T-helper 2 cell treated with Interferon-gamma antibody and Interleukin-4, amounts not matched to agents 5 μg/mL and 100 μg/mL, for 36 hours (primary cell): Measurements from ENCODE around the gene OGFOD3.
A peak's percentile ranks its signal among the peaks of the same experiment; 100 is the strongest.
"Not testable (repeated sequence)": the region's sequence is repeated elsewhere in the genome, so short reads cannot be mapped to it uniquely, and the experiment has no call there.

Experiments
- DNase-seq: peaks from one replicate; pipeline ENCODE4 v3.0.0; 2021; ENCODE audit warnings: low spot score
- H3K27ac Mint-ChIP-seq: one replicate; pipeline ENCODE4 v1.8.0; 2021; ENCODE audit warnings: mild to moderate bottlenecking, mixed read lengths
- H3K27me3 Mint-ChIP-seq: one replicate; pipeline ENCODE4 v1.8.0; 2021; ENCODE audit warnings: low read depth, mixed read lengths
- H3K36me3 Mint-ChIP-seq: one replicate; pipeline ENCODE4 v1.8.0; 2021; ENCODE audit warnings: low read depth, mixed read lengths
- H3K4me1 Mint-ChIP-seq: one replicate; pipeline ENCODE4 v1.8.0; 2021; ENCODE audit warnings: low read depth, mixed read lengths
- H3K4me3 Mint-ChIP-seq: one replicate; pipeline ENCODE4 v1.8.0; 2022; ENCODE audit warnings: mild to moderate bottlenecking, moderate library complexity, mixed read lengths
- H3K9me3 Mint-ChIP-seq: one replicate; pipeline ENCODE4 v1.8.0; 2021; ENCODE audit warnings: mixed read lengths

OGFOD3 gene

DNA sequence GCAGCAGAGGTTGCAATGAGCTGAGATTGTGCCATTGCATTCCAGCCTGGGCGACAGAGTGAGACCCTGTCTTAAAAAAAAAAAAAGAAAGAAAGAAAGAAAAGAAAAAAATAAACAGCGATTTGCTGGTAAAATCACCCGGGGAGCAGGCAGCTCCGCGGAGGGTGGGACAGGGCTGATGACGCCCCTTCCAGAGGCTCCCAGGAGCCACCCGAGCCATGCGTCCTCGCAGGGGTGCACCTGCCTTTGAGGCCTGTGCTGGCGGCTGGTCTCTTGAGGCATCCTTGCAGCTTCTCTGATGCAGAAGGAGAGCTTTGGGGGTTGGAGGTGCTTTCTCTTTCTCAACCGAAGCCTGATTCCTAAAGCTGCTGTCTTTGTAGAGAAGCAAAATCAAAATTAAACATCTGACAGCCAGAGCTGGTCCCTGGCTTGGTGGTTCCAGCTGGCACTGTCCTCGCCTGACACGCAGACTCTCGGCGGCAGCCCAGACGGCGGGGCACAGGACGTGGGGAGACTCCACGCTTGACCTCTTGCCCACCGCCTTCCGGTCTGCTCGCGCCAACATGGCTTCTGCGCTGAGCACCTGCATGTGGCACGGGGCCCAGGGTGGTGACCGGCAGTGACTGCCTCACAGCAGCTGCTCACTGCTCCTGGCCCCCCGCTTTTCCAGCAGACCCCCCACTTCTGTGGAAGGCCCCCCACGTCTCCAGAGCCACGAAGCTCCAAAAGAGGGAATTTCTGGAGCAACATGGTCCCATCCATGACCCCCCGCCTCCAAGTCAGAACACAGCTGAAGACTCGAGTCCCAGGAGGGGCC is 40.3 kb downstream of the OGFOD3 start:
- no peaks in the 10 kb centered on the region for H3K9me3 Mint-ChIP-seq
- peaks cover 27% of the 10 kb centered on the region for H3K27me3 Mint-ChIP-seq
- no peak overlapping the region for H3K27ac Mint-ChIP-seq
- H3K4me1 Mint-ChIP-seq, result no peaks in the 10 kb centered on the region
- H3K4me3 Mint-ChIP-seq, result no peak overlapping the region
- no peak for DNase-seq
- H3K36me3 Mint-ChIP-seq, result no peaks in the 10 kb centered on the region

DNA sequence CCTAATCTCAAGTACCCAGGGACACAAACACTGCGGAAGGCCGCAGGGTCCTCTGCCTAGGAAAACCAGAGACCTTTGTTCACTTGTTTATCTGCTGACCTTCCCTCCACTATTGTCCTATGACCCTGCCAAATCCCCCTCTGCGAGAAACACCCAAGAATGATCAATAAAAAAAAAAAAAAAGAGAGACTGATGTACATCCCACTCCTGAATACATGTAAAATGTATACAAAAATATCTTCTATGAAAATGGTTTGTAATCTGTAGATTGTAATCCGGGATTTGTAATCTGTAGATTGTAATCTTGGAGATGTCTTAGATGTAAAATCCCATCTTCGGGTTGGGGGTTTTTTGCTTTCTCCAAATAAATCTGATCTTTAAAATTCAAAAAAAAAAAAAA is 41.1 kb downstream of the OGFOD3 start:
- H3K36me3 Mint-ChIP-seq, H3K9me3 Mint-ChIP-seq, H3K27ac Mint-ChIP-seq, H3K4me1 Mint-ChIP-seq, DNase-seq, H3K4me3 Mint-ChIP-seq: not testable (repeated sequence)
- peaks cover 35% of the 10 kb centered on the region for H3K27me3 Mint-ChIP-seq

DNA sequence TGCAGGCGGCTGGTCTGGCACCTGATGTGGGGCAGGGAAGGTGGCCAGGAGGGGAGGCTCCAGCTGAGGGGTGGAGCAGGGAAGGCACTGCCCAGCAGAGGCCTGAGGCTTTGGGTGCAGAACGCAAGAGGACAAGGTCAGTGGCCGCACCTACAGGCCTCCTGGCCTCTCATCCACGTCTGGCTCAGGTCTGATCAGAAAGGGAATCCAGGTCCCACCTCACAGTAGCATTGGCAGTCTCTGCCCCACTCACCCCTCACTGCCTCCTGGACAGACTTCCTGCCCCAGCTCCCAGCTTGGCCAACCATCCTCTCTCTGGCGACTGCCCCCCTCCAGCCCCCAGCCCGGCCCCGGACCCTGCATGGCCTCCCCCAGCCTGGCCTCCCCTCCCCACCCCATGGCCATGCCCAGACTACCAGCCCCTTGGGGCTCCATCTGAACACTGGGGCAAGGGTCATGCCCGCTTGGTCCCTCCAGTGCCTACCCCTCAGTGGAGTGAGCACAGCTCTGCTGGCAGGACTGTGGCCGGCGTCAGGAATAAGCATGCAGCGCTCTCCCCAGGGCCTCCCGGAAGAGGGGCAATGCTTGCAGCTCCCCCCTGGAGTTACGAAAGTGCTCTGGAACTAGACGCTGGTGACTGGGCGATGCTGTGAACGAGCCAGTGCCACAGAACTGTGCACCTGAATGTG is 42.2 kb downstream of the OGFOD3 start:
- no peaks in the 10 kb centered on the region for H3K36me3 Mint-ChIP-seq
- H3K27ac Mint-ChIP-seq, result no peak overlapping the region
- DNase-seq, result no peak
- peaks cover 37% of the 10 kb centered on the region for H3K27me3 Mint-ChIP-seq
- no peaks in the 10 kb centered on the region for H3K9me3 Mint-ChIP-seq
- H3K4me3 Mint-ChIP-seq, result no peak overlapping the region
- H3K4me1 Mint-ChIP-seq, result peaks cover 2% of the 10 kb centered on the region

DNA sequence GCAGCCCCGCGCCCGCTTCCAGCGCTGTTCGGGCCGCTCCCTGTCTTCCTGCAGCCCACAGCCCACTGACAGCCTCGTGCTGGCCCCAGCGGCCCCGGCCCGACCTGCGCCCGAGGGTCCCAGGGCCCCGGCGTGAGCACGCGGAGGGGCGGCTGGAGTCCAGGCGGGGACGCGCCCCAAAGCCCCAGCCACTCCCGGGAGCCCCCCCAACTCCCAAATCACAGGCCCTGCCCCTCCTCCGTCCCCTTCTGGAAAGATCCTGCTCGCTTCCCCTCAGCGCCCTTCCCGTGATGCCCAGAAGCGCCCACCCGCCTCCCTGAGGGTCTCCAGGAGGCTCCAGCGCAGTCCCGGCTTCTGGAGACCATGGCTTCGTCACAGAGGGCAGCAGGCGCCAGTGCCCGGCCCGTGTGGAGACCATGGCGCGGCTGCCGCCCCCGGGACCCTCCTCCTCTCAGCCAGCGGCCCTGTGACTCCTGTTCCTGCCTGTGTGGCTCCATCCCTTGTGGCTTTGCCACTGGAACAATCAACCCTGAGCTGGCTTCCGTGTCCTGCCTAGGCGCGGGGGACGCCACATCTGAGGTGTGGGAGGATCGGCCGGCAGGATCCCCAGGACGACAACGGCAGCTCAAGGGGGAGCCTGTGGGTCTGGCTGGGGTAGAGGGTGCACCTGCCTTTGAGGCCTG is 42.9 kb downstream of the OGFOD3 start:
- Mint-ChIP-seq H3K27ac (no peak overlapping the region), H3K4me1 (peaks cover 7% of the 10 kb centered on the region), H3K27me3 (peaks cover 42% of the 10 kb centered on the region), H3K36me3 (no peaks in the 10 kb centered on the region), H3K4me3 (no peak overlapping the region), H3K9me3 (no peaks in the 10 kb centered on the region)
- no peak for DNase-seq

DNA sequence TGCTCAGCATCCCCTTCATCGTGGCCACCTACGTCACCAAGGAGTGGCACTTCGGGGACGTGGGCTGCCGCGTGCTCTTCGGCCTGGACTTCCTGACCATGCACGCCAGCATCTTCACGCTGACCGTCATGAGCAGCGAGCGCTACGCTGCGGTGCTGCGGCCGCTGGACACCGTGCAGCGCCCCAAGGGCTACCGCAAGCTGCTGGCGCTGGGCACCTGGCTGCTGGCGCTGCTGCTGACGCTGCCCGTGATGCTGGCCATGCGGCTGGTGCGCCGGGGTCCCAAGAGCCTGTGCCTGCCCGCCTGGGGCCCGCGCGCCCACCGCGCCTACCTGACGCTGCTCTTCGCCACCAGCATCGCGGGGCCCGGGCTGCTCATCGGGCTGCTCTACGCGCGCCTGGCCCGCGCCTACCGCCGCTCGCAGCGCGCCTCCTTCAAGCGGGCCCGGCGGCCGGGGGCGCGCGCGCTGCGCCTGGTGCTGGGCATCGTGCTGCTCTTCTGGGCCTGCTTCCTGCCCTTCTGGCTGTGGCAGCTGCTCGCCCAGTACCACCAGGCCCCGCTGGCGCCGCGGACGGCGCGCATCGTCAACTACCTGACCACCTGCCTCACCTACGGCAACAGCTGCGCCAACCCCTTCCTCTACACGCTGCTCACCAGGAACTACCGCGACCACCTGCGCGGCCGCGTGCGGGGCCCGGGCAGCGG is 43.6 kb downstream of the OGFOD3 start:
- DNase-seq, result no peak
- no peak overlapping the region for H3K4me3 Mint-ChIP-seq
- H3K36me3 Mint-ChIP-seq, result no peaks in the 10 kb centered on the region
- H3K27me3 Mint-ChIP-seq, result peaks cover 41% of the 10 kb centered on the region
- no peaks in the 10 kb centered on the region for H3K9me3 Mint-ChIP-seq
- H3K27ac Mint-ChIP-seq, result no peak overlapping the region
- H3K4me1 Mint-ChIP-seq, result peaks cover 10% of the 10 kb centered on the region

DNA sequence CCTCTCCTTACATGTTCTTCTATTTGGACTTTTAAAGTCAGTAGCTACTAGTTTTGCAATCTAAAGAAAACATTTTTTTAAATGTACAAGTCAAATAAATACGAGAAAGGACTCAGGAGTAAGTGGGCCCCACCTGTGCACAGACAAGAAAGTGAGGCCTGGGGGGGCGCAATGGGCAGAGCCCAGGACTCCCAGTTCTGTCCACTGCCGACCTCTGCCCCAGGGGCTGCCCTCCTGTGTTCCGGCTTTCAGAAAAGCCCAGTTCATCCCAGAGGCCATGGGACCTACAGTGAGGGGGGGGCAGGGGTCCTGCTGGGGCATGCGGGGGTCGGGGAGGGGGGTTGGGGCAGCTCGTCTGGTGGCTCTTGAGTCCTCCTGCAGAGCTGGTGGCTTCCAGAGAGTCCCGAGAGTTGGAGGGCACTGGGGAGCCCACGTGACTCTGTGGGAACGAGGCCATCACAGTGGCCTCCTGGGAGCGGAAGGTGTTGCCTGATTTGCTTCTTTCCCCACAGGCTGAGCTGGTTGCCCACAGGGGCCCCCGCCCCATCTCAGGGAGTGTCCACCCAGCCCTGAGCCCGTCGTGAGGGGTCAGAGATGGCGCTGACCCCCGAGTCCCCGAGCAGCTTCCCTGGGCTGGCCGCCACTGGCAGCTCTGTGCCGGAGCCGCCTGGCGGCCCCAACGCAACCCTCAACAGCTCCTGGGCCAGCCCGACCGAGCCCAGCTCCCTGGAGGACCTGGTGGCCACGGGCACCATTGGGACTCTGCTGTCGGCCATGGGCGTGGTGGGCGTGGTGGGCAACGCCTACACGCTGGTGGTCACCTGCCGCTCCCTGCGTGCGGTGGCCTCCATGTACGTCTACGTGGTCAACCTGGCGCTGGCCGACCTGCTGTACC is 44.4 kb downstream of the OGFOD3 start:
- H3K27me3 Mint-ChIP-seq, result peaks cover 47% of the 10 kb centered on the region
- no peaks in the 10 kb centered on the region for H3K9me3 Mint-ChIP-seq
- H3K27ac Mint-ChIP-seq, result no peak overlapping the region
- H3K4me3 Mint-ChIP-seq, result no peak overlapping the region
- H3K36me3 Mint-ChIP-seq, result no peaks in the 10 kb centered on the region
- no peak for DNase-seq
- peaks cover 10% of the 10 kb centered on the region for H3K4me1 Mint-ChIP-seq

DNA sequence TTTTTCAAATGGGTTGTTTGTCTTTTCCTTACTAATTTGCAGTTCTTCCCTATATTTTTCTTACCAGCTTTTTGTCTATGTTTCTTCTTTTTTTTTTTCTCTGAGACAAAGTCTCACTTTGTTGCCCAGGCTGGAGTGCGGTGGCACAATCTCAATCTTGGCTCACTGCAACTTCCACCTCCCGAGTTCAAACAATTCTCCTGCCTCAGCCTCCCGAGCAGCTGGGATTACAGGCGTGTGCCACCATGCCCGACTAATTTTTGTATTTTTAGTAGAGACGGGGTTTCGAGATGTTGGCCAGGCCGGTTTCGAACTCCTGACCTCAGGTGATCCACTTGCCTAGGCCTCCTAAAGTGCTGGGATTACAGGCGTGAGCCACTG is 45.3 kb downstream of the OGFOD3 start:
- H3K4me3 Mint-ChIP-seq, H3K36me3 Mint-ChIP-seq, DNase-seq, H3K9me3 Mint-ChIP-seq, H3K4me1 Mint-ChIP-seq: not testable (repeated sequence)
- peak overlapping the region; percentile 15 for H3K27ac Mint-ChIP-seq
- H3K27me3 Mint-ChIP-seq, result peaks cover 47% of the 10 kb centered on the region

DNA sequence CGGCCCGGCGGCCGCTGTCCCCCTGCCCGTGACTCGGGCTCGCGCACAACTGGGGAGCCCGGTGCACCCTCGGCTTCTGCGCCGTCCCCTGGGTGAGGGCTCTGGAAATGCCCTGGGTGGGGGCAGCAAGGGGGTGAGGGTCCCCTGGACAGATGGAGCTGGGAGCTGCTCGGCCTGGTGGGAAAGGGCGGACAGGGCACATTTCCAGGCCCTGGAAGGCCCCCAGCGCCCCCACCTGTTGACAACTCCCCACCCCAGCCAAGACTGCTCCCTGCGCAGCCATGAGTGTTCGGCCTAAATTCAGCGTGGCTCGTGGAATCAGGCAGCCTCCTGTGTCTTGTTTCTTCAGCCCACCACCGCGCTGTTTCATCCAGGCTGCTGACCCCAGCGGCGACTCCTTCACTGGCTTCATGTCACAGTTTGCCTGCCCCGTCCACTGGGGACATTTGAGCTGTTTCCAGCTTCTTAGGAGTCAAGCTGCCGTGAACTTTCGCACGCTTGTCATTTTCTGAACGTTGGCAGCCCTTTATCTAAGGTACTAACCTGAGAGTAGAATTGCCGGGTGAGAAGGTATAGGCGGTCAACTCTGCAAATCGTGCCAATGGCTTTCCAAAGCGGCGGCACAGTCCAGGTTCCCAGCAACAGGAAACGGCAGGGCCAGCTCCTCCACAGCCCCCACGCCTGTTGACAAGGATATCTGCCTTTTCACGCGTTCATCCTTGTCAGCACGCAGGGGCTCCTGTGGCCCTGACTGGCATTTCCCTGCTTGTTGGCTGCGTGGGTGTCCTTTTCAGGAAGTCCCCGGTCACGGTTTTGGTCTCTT is 45.9 kb downstream of the OGFOD3 start:
- H3K36me3 Mint-ChIP-seq, result no peaks in the 10 kb centered on the region
- H3K4me3 Mint-ChIP-seq, result no peak overlapping the region
- no peak for DNase-seq
- no peaks in the 10 kb centered on the region for H3K9me3 Mint-ChIP-seq
- H3K4me1 Mint-ChIP-seq, result peaks cover 10% of the 10 kb centered on the region
- H3K27ac Mint-ChIP-seq, result peak overlapping the region; percentile 15
- H3K27me3 Mint-ChIP-seq, result peaks cover 52% of the 10 kb centered on the region

DNA sequence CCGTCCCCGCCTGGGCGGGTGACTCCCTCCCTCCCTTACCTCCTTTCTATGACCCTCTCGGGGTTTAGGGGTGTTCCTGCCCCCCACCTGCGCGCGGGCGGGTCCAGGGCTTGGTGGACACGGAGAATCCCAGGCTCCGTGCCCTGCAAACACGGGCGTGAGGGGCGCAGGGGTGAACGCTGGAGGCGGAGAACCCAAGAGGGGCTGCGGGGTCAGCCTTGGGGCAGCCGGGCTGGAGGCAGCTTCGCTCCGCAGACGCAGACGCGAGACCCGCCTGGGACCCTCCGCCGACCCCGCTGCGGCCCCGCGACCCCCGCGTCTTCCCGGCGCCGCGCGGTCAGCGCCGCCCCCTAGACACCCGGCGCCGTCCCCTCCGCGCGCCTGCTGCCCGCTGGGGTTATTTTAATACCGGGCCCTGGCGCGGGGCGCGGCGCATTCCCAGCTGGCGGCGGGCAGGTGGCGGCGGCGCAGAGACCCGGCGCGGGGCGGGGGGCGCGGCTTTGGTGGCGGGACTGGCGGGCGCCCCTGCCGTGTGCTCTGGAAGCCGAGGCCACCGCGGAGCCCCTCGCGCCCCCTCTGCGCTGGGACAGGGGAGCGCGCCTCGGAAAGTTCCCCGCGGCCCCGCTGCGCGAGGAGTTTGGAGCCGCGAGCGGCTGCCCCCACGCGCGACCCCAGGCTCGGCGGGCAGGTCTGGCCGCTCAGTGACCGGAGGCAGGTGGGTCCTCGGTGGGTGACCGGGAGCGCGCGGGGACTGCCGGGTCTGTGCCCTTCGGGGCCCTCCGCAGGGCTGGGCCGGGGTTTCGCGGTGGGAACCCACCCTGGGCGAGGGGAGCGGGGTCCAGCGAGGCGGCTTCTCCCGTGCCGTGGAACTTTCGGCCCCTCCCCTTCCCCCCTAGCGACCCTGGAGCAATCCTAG is 46.8 kb downstream of the OGFOD3 start, which contains the start of gene UTS2R:
UTS2R (plus strand) TSS at position 433 of the 916 bp plus-strand sequence. CDS start 2,560 bp downstream, outside the sequence.
- Mint-ChIP-seq H3K27ac (no peak within 1 kb of the TSS), H3K27me3 (peaks cover 52% of the 10 kb centered on the region), H3K4me3 (peak within 1 kb of the TSS; percentile 69), H3K36me3 (no peaks in the 10 kb centered on the region), H3K9me3 (no peaks in the 10 kb centered on the region), H3K4me1 (peaks cover 10% of the 10 kb centered on the region)
- no peak for DNase-seq

DNA sequence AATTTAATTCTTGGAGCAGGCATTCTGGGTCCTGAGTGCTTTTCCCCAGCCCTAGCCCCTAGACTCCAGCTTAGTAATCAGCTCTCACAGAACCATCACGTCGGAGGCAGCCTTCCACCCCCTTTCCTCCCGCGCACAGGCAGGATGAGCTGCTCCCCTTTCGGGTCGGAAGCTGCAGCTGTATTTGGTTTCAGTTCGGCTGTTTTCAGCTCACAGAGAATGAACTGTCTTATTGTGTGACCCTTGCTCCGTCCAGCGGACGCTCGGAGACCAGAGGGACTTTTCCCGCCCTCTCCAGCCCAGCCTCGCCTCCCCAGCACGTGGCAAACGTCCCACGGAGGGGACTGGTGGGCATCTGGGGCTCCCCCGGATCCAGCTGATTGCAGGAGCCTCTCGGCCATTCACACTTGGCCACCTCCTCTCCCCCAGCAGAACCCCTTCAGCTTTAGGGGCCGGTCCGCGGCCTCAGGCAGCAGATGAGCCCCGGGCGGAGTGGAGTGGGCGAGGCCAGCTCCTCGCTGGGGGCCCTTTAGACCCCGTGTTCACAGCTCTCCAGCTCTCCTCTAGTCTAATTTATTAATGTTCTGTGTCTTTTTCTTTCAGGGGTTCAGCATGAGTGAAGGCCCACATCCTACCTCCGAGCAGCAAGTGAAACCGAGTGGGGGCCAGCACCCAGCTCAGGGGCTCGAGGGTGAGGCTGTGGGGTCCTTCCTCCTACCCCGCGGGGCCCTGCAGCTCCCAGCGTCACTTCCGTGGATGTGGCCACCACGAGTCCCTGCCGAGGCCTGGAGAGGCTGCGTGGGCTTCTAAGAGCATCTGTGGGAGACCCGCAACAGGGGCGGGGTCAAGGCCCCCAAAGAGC is 47.7 kb downstream of the OGFOD3 start:
- Mint-ChIP-seq H3K9me3 (no peaks in the 10 kb centered on the region), H3K27me3 (peaks cover 49% of the 10 kb centered on the region), H3K27ac (no peak overlapping the region), H3K4me3 (peak overlapping the region; percentile 69), H3K36me3 (no peaks in the 10 kb centered on the region), H3K4me1 (peaks cover 10% of the 10 kb centered on the region)
- DNase-seq, result peak; percentile 28

DNA sequence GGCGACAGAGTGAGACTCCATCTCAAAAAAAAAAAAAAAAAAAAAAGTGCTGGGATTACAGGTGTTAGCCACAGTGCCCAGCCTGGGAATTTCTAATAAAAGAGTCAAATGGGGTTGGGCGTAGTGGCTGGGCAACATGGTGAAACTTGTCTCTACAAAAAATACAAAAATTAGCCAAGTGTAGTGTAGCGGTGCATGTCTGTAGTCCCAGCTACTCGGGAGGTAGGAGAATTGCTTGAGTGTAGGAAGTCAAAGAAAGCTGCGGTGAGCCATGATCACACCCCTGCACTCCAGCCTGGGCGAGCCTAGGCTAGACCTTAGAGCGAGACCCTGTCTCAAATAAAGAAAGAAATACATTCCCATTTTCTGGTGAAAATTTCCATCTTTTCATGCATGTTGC is 49.2 kb downstream of the OGFOD3 start:
- no peak overlapping the region for H3K4me3 Mint-ChIP-seq
- H3K36me3 Mint-ChIP-seq, result no peaks in the 10 kb centered on the region
- DNase-seq, result no peak
- H3K27ac Mint-ChIP-seq, result no peak overlapping the region
- H3K9me3 Mint-ChIP-seq, result no peaks in the 10 kb centered on the region
- H3K27me3 Mint-ChIP-seq, result peaks cover 48% of the 10 kb centered on the region
- H3K4me1 Mint-ChIP-seq, result peaks cover 10% of the 10 kb centered on the region
